ENCODE measurements around the gene TEX44.
"Not testable (repeated sequence)": the region's sequence is repeated elsewhere in the genome, so short reads cannot be mapped to it uniquely, and the experiment has no call there.

Gene TEX44

GRCh38 chr2:231592636-231593145 lies at the start of gene TEX44:
Gene TEX44 (plus strand): TSS chr2:231592864. CDS start chr2:231592952, 88 bp downstream.
- DNase-seq, result no peak

- DNase-seq, result peak in 1 of 2 donors; percentile 13
These were observed 47.4 kb upstream of the TEX44 start for GRCh38 chr2:231545105-231545902.

GRCh38 chr2:231546014-231546715 lies 46.5 kb upstream of the TEX44 start:
- no peak for DNase-seq

DNA sequence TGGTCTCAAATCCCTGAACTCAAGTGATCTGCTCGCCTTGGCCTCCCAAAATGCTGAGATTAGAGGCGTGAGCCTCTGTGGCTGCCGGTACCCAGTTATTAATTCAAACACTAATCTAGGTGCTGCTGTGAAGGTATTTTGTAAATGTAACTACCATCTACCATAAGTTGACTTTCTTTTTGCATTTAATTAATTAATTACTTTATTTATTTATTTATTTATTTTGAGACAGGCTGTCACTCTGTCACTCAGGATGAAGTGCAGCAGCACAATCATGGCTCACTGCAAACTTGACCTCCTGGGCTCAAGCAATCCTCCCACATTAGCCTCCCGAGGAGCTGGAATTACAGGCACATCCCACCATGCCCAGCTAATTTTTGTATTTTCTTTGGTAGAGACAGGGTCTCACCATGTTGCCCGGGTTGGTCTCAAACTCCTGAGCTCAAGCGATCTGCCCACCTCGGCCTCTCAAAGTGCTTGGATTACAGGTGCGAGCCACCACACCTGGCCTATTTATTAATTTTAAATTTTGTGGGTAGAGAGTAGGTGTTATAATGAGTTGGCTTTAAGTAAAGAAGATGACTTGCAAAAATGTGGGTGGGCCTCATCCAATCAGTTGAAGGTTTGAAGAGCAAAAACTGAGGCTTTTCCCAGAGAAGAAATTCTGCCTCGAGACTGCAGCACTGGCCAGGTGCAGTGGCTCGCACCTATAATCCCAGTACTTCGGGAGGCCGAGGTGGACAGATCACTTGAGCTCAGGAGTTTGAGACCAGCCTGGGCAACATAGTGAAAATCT lies 45.2 kb upstream of the TEX44 start:
- no peak for DNase-seq

- no peak for DNase-seq
These were observed 43.9 kb upstream of the TEX44 start for GRCh38 chr2:231548752-231549151.

- no peak for DNase-seq
These were observed 43.0 kb upstream of the TEX44 start for GRCh38 chr2:231549446-231550239.

- no peak for DNase-seq
These were observed 39.9 kb upstream of the TEX44 start for GRCh38 chr2:231552752-231553151.

- DNase-seq, result no peak
These were observed 38.3 kb upstream of the TEX44 start for GRCh38 chr2:231554327-231554726.

DNA sequence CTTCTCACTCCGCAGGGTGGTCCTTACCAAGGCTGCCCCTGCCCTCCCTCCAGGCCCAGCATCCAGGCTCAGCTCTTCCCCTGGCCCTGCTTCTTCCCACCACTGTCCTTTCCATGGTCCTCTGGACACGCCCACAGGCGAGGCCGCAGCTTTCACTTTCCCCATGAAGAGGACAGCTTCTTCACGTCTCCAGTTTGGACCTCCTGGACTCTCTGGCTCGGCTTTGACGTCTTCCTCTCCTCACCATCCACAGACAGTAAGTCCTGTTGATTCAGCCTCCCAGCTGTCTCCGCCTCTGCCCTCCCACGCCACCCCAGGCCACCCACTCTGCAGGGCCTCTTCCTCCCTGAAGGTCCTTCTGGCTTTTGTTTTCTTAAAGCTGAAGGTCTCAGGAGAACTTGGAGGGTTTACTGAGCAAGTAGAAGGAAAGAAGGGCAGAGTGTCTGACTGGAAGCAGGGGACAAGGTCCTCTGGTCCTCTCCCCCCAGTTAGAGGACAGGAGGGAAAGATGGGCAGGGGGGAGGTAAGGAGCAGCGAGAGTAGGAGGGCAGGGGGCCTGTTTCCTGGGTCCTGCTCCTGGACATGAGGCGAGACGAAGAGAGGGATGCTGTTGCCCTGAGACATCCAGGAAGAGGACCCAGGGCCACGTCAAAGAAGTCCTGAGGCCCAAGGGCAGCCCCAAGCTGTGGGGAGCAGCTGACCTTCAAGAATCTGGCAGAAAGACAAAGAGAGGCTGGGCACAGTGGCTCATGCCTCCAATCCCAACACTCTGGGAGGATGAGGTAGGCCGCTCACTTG lies 37.7 kb upstream of the TEX44 start:
- DNase-seq, result no peak

DNA sequence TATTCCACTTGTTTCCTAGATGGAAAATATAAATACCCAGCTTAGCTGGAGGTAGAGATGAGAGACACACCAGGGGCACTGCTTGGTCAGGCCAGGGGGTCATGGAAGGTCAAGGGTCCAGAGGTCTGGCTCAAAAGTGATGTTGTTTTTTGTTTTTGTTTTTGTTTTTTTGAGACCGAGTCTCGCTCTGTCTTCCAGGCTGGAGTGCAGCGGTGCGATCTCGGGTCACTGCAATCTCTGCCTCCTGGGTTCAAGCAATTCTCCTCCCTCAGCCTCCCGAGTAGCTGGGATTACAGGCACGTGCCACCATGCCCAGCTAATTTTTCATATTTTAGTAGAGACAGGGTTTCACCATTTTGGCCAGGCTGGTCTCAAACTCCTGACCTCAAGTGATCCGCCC lies 36.2 kb upstream of the TEX44 start:
- not testable (repeated sequence) for DNase-seq

GRCh38 chr2:231556981-231557380 lies 35.7 kb upstream of the TEX44 start:
- no peak for DNase-seq

DNA sequence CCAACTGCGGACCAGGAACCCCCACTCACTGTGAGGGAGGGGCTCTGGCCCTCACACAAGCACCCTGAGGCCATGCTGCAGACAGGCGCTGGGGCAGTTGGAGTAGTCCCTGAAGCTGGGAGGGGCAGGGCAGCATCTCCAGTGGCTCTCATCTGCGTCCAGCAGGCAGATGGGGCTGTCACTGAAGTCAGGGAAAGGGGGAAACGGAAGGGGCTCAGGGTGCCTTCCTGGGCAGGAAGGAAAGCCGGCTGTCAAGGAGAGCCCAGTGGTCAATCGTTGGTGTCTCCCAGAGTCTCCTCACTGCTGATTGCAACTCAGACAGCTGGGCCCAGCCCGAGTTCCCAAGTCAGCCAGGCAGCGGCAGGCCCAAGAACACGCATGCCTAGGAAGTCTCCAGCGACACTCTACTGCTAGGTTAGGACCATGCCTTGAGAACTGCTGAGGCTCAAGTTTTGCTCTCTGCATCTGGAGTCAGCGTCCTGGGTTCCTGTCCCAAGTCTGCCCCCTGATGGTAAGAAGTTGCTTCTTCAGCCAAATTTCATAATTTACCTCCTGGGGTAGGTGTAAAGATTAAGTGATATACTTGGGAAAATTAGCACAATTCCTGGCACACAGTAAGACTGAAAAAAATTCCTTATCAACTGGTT lies 35.0 kb upstream of the TEX44 start:
- peak; percentile 58 to 59 for DNase-seq

- DNase-seq, result no peak
These were observed 29.2 kb upstream of the TEX44 start for GRCh38 chr2:231563378-231563961.

DNA sequence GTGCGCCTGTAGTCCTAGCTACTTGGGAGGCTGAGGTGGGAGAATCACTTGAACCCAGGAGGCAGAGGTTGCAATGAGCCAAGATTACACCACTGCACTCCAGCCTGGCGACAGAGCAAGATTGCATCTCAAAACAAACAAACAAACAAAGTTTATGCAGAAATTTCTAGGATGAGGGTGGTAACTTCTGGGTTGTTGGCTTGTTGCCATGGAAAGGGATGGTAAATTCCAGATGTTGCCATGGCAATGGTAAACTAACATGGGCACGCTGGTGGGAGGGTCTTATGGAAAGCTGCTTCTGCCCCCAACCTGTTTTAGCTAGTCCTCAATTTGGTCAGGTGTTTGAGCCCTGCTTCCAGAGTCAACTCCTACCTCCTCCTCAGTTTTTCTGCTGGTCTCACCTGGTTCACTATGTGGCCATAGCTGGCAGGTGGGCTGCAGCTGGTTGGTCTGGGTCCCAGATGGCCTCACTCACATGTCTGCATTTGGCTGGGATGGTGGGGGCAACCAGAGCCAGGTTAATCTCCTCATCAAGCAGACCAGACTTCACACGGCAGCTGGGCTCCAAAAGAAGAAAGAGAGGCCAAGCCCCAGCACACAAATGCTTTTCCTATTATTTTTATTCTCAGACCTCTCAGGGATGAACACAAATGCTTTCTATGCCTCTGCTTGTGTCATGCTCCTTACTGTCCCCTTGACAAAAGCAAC lies 26.6 kb upstream of the TEX44 start:
- no peak for DNase-seq

DNA sequence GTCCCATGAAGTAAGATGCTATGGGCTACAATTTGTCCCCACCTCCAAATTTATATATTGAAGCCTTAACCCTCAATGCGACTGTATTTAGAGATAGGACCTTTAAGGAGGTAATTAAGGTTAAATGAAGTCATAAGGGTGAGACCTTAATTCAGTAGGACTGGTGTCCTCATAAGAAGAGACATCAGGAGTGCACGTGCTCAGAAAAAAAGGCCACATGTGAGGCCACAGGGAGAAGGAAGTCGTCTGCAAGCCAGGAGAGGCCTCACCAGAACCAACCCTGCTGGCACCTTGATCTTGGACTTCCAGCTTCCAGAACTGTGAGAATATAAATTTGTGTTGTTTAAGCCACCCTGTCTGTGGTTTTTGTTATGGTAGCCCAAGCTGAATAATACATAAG lies 25.5 kb upstream of the TEX44 start:
- DNase-seq, result no peak

DNA sequence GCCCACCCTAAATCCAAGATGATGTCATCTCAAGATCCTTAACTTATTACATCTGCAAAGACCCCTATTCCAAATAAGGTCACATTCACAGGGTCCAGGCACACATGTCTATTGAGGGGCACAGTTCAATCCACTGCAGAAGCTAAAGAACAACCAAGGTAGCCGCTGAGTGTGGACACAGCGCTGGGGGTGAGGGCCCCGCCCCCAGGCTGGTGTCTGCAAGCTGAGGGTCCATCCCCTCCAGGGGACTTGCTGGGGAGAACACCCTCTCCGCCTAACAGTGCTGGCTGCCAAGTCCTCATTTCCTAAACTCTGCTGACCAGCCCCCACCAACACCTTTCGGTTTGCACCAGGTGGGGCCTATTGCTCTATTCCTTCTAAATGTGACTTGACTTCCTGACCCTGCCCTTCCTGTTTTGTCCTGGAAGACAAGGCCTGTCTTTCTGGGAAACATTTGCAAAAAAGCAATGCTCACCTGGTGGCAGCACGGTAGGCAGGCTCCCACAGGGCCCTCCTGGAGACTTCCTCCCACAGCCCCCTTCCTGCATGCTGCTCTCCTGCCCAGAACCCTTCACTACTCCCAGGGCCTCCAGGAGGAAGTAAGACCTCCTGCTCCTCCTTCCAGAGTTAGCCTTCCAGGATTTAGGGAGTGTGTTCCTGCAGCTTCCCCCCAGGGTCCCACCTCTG lies 24.4 kb upstream of the TEX44 start:
- DNase-seq, result no peak

GRCh38 chr2:231568785-231569435 lies 23.8 kb upstream of the TEX44 start:
- DNase-seq, result no peak

GRCh38 chr2:231570915-231571314 lies 21.7 kb upstream of the TEX44 start:
- DNase-seq, result not testable (repeated sequence)
